IPS-18c (cell line): ENCODE results near the gene CLCN6.
A peak's percentile ranks its signal among the peaks of the same experiment; 100 is the strongest.

Source experiments
- H3K4me3 ChIP-seq: 2 replicates; pipeline ENCODE4 v1.7.0; 2013; ENCODE audit warnings: low read depth, mild to moderate bottlenecking, low read length, moderate library complexity; ENCODE audit not compliant: insufficient read depth
- H3K9me3 ChIP-seq: one replicate; pipeline ENCODE4 v1.6.1; 2013; ENCODE audit warnings: mild to moderate bottlenecking, low read length, moderate library complexity; ENCODE audit not compliant: control insufficient read depth, insufficient read depth

Gene CLCN6

DNA sequence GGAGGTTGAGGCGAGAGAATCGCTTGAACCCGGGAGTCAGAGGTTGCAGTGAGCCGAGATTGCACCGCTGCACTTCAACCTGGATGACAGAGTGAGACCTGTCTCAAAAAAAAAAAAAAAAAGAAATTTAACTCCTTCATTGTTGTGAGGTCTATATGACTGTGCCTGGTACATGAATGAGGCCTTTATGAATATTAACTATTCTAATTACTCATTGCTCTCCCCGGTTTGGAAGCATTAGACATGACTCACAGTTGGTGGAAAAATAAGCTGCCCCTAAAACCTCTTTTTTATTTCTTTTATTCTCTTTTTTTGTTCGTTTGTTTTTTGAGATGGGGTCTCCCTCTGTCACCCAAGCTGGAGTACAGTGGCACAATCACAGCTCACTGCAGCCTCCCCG is 49.4 kb downstream of the CLCN6 start:
- H3K4me3 ChIP-seq, result no peak overlapping the region
- H3K9me3 ChIP-seq, result no peaks in the 10 kb centered on the region

DNA sequence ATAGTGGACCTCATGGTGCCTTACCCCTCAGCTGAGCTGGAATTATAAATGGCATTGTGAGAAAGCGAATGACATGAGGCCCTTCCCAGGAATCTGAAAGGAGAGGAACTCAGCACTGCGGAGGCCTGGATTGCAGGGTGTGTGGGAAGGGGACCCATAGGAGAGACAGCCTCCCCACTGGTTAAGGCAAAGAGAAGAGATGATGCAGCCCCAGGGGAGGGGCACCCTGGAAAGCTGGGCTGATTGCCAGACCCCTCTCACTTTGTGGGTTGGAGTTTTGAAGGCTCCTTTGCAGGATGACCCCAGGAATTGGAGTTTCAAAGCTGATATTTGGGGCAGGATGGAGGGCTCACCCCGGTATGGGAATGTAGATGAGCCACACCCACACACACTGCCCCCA is 50.7 kb downstream of the CLCN6 start:
- Histone ChIP-seq H3K9me3 (no peaks in the 10 kb centered on the region), H3K4me3 (no peak overlapping the region)

DNA sequence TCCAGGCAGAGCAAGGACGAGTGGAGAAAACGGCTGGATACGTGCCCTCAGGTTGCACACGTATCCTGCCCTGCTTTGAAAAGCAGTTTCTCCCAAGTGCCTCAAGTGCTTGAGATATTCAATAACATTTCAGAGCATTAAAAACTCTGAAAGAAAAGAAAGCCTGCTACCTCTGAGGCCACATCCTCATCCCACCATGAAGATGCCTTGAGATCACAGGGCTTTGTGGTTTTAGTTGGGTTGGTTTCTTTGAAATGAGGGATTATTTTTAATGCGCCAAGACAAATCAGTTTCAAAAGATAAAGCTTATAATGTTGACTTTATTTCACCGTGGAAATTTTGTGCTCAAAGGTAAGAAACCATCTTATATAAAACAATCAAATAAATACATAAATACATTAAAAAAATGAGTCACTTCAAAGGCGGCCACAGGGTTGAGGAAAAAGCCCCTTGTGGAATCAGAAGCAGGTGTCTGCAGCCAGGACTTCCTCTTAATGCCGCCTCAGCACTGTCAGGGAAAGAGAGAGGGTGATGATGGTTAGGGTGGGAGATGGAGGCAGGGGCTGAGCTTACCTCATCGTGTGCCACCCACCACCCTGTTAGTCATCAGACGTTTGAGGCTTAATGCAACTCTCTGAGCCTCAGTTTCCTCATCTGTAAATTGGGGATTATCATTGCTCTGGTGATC is 51.3 kb downstream of the CLCN6 start:
- no peak overlapping the region for H3K4me3 ChIP-seq
- H3K9me3 ChIP-seq, result no peaks in the 10 kb centered on the region

DNA sequence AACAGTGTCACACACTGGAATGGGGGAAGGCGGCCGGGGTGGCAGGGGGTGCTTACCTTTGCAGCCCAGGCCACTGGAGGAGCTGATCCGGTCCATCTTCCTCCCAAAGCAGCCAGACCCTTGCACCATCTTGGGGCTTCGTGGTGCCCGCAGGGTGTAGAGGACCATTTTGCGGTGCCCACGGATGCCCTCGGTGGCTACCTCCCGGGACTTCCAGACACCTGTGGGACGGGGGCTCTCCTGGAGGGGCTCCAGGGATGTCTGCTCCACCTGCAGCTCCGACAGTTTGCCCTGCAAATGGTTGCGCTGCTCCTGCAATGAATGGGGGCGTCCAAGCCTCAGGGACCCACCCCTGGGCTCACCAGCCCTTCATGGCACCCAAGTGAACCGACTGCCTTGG is 52.2 kb downstream of the CLCN6 start:
- Histone ChIP-seq H3K4me3 (no peak overlapping the region), H3K9me3 (no peaks in the 10 kb centered on the region)

DNA sequence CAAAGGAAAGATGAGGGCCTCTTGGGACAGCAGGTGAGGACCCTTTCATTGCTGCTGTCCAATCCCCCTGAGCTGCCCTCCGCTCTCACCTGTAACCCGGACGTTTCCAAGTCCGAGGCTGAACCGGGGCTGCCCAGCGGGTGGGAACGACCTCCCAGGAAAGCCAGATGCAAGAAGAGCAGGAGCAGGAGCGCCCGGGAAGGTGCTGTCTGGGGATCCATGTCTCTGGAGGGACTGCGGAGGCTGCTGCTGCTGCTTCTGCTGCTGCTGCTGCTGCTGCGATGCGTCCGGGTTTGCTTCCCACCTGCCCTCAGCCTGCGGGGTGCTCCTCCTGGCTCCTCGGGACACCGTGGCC is 52.6 kb downstream of the CLCN6 start, which contains the start of gene NPPB:
TSS of gene NPPB (minus strand) at position 333 of the 355 bp plus-strand sequence. CDS start at position 221, 112 bp downstream.
- Histone ChIP-seq H3K9me3 (no peaks in the 10 kb centered on the region), H3K4me3 (peak within 1 kb of the TSS; percentile 51)

DNA sequence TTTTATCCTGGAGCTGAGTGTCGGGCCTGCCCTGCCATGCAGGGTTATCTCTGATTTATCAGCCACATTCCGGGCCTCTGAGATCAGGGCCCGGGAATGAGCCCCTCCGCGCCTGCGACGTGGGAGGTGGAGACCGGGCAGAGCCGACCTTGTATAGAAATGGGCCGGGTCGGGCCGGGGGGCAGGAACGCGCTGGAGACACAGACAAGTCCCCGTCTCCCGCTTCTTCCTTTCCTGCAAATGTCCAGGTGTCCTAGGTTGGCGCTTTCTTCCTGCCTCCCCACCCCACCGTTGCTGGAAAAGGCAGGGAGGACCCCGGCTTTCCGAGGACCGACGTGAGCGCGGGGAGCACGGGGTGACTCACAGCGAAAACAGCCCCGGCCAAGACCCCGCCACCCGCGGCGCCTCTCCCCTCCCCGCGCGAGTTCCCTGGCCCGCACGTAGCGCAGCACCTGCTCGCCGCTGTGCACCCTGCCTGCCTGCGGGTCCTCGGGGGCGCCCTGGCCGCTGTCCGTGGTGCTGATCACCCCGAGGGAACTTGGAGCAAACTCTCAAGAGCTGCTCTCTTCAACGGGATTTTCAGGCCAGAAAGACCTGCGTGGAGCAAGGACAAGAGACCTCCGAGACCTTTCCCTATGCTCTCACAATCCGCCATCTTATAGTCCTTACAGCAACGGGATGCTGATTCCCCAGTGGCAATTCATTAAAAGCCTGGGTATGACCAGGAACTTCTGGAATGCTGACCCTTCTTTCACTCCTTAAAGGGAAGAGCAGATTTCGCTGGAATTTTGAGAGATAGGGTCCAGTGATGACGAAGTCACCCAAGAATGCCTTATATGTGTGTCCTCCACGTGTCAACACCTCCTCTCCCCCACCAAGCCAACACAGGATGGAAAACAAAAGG is 53.2 kb downstream of the CLCN6 start:
- Histone ChIP-seq H3K9me3 (no peaks in the 10 kb centered on the region), H3K4me3 (peak overlapping the region; percentile 51)

DNA sequence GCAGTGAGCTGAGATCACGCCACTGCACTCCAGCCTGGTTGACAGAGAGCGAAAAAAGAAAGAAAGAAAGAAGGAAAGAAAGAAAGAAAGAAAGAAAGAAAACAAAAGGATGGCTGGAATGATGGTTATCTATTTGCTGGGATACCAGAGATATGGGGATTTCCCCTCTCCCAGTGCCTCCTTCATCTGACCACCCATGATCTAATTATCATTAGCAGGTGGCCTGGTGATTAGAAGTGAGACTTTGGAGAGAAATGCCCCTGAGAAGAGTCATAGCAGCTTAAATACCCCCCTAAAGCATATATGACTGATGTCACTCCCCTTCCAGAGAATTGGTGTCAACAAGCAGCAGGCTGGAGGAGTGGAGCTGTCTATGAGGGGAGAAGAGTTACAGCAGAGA is 54.1 kb downstream of the CLCN6 start:
- H3K9me3 ChIP-seq, result no peaks in the 10 kb centered on the region
- no peak overlapping the region for H3K4me3 ChIP-seq

DNA sequence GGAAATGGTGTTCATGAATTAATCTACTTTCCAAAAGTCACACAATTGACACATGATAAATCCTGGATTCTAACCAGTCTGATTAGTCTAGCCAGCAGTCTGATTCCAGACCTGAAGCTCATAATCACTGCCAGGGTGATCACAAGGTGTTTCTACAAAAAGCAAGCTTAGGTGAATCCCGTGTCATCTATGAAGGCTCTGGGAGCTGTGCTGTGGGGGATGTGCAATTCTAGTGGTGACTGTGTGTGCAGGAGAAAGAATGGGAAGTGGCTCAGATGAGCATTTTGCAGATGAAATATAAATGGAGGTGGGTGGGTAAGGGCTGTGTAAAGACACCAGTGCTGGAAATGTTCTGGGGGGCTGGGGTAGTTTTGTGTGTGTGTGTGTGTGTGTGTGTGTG is 54.6 kb downstream of the CLCN6 start:
- no peak overlapping the region for H3K4me3 ChIP-seq
- no peaks in the 10 kb centered on the region for H3K9me3 ChIP-seq

DNA sequence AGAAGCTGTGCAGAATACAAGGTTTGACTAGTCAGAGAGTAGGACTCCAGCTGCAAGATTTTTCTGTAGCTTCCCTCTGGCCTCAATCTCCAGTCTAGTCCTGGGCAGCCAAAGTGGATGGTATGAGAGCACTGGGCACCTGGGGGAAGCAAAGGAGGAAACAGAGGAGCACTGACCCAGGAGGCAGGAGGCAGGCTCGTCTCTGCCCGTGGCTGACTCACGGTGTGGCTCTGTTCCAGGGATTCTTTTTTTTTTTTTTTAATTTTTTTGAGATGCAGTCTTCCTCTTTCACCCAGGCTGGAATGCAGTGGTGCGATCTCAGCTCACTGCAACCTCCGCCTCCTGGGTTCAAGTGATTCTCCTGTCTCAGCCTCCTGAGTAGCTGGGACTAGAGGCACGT is 56.9 kb downstream of the CLCN6 start:
- no peaks in the 10 kb centered on the region for H3K9me3 ChIP-seq

DNA sequence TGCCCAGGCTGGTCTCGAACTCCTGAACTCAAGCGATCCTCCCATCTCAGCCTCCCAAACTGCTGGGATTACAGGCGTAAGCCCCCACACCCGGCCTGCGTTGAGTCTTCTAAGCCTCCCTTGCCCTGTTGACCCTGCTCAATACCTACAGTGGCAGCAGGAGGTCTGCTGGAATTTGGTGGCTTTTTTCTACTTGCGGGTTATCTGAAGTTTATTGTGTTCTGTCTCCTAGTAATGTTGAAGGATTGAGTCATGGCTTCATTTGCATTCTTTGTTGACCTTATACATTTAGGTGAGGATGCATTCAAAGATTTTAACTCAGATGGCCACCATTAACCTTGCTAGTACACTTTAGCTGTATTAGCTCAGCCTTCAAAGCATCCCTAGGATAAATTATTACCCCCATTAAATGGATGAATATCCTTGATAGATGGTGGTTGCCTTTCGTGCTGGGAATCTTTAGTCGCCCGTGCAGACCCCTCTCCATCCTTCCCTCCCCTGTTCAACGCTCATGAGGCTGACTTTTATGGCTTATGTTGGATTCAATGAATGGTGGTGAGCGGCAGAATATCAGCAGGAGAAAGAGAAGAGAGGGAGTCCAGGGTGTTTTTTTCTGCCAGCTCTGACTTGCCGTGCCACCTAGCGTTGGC is 62.5 kb downstream of the CLCN6 start:
- Histone ChIP-seq H3K9me3 (no peaks in the 10 kb centered on the region), H3K4me3 (no peak overlapping the region)

More for the DNA sequence above, 56.9 kb downstream of the CLCN6 start:
- no peak overlapping the region for H3K4me3 ChIP-seq

DNA sequence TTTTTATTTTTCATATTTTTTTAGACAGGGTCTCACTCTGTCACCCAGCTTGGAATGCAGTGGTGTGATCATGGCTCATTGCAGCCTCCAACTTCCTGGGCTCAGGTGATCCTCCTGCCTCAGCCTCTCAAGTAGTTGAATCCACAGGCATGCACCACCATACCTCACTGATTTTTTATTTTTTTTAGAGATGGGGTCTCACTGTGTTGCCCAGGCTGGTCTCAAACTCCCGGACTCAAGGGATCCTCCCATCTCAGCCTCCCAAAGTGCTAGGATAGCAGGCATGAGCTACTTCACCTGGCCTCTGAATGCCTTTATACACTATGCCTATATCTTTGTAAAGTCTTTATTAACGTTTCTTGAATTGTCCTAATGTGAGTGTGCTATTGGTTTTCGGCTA is 63.1 kb downstream of the CLCN6 start:
- no peak overlapping the region for H3K4me3 ChIP-seq
- no peaks in the 10 kb centered on the region for H3K9me3 ChIP-seq

DNA sequence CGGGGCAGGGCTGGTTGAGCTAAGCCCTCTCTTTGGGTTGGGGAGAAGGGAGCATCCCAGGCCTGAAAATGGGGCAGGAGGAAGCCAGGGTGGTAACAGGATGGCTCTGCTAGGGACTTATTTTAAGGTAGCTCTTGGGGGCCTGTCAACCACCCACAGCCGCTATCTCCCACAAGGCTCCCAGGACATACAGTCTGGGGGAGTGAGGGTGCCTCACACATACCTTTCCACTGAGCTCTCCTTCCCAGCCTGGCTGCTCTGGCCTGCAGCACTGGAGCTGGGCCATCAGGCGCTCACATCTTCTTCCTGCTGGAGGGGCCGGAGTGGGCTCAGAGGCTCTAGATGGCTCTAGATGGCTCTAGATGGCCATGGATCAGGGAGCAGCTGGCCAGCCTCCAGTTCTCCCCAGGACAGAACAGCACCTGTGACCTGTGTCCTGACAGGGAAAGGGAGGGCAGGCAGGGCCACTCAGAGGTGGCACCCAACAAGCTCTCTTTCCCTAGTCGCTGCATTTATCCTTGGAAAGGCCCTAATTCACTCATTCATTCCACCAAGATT is 63.7 kb downstream of the CLCN6 start:
- Histone ChIP-seq H3K4me3 (no peak overlapping the region), H3K9me3 (no peaks in the 10 kb centered on the region)

DNA sequence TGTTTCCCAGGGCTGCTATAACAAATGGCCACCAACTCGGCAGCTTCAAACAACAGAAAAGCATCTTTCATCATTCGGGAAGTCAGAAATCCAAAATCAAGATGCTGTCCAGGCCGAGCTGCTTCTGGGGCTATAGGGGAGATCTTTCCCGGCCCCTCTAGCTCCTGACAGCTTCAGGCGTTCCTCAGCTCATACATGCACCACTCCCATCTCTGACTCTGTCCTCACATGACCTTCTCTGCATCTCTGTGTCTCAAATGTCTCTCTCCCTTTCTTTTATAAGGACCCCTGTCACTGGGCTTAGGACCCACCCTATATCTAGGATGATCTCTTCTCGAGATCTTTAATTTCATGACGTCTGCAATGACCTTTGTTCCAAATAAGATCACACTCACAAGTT is 66.6 kb downstream of the CLCN6 start:
- Histone ChIP-seq H3K4me3 (no peak overlapping the region), H3K9me3 (no peaks in the 10 kb centered on the region)

DNA sequence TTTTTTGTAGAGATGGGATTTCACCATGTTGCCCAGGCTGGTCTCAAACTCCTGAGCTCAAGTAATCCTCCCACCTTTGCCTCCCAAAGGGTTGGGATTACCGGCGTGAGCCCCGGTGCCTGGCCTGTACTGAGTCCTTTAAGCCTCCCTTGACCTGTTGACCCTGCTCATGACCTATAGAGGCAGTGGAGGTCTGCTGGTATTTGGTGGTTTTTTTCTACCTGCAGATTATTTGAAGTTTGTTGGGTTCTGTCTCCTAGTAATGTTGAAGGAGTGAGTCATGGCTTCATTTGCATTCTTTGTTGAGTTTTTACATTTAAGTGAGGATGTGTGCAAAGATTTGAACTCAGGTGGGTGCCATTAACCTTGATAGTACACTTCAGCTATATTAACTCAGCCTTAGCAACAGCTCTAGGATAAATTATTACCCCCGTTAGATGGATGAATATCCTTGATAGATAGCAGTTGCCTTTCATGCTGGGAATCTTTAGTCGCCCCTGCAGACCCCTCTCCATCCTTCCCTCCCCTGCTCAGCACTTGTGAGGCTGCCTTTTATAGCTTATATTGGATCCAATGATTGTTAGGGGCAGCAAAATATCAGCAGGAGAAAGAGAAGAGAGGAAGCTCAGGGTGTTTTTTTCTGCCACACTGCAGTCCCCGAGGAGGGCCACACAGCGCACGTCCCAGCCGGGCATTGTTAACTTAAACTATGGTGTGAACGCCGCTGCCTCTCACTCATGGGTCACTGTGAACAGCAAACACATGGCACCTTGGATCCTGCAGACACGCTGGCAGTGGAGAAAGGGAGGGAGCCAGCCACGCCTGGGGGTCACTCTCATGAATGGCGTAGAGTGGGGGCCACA is 67.6 kb downstream of the CLCN6 start:
- Histone ChIP-seq H3K4me3 (no peak overlapping the region), H3K9me3 (no peaks in the 10 kb centered on the region)

DNA sequence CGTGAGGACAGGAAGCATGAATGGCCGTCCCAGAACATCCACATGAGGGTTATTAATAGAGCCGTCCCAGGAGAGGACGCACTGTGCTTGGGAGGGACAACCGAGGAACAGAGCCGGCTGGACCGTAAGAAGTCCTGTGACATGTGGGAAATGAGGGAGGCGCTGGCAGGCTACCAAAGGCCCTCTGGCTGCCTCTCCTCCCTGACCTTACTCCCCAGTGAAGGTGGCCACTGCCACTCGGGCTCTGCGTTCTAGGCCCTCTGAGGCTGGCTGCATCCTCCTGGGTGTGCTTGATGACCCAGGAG is 68.2 kb downstream of the CLCN6 start:
- H3K9me3 ChIP-seq, result peaks cover 2% of the 10 kb centered on the region

DNA sequence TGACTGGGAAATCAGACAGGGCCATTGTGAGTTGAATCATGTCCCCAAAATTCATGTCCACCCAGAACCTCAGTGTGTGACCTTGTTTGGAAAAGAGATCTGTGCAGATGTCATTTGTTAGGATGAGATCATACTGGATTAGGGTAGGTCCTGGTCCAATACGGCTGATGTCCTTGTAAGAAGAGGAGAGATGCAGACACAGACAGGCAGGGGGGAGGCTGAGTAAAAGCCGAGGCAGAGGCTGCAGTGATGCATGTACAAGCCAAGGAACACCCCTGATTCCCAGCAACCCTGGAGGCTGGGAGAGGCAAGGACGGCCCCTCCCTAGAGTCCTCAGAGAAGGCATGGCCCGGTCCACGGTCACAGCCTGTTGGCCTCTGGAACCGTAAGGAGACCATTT is 68.6 kb downstream of the CLCN6 start:
- H3K9me3 ChIP-seq, result peaks cover 2% of the 10 kb centered on the region
- no peak overlapping the region for H3K4me3 ChIP-seq

More for the DNA sequence above, 68.2 kb downstream of the CLCN6 start:
- no peak overlapping the region for H3K4me3 ChIP-seq

DNA sequence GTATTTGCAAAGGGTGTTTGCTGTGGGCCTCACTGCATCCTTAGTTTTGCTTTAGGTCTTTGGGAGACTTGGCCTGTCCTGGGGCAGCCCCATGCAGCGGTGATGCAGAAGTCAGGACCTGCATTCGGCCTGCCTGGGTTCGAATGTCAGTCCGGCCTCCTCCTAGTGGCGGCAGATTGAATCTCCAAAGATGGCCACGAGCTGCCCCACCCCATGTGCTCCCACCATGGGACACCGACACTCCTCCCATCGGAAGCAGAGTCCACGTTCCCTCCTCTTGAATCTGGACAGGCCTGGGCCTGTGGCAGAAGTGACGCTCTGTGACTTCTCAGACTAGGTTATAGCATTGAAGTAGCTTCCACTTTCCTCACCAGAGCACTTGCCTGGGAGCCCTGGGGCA is 69.1 kb downstream of the CLCN6 start:
- Histone ChIP-seq H3K9me3 (peaks cover 2% of the 10 kb centered on the region), H3K4me3 (no peak overlapping the region)
